AG04450 (cell line): ENCODE data around the gene KYAT1. TPM values are rescaled to one million over a fixed set of nuclear protein-coding genes. Genes with fewer than 3 reads are reported as not detected.
A peak's percentile ranks its signal among the peaks of the same experiment; 100 is the strongest.
"Not testable (repeated sequence)": the region's sequence is repeated elsewhere in the genome, so short reads cannot be mapped to it uniquely, and the experiment has no call there.

ENCODE experiments used
- CTCF ChIA-PET: fragments of 300-600, 350-600 bp; formaldehyde crosslinking; extraction: SDS; loops from one replicate; lab custom pipeline; 2022; ENCODE audit warnings: antibody characterized with exemption, inconsistent platforms; lab: Charles Lee
- POLR2A ChIA-PET: fragments of 350-600 bp; formaldehyde crosslinking; extraction: SDS; loops from one replicate; lab custom pipeline; 2021; ENCODE audit warnings: antibody characterized with exemption, inconsistent platforms; lab: Yijun Ruan, JAX
- DNase-seq: peaks from one replicate; pipeline ENCODE4 v3.0.0-alpha.2; 2011; ENCODE audit warnings: low read depth, low spot score
- H3K27ac ChIP-seq: one replicate; pipeline ENCODE4 v1.5.1; 2012; ENCODE audit warnings: low read depth, low read length, control low read depth
- H3K27me3 ChIP-seq: one replicate; pipeline ENCODE4 v1.6.0; 2012; ENCODE audit warnings: low read length; ENCODE audit not compliant: control insufficient read depth, insufficient read depth
- H3K4me3 ChIP-seq: 2 replicates; pipeline ENCODE4 v1.5.1; 2011; ENCODE audit warnings: mild to moderate bottlenecking, low read depth, low read length, control low read depth
- H3K9me3 ChIP-seq: 2 replicates; pipeline ENCODE4 v1.5.1; 2012; ENCODE audit warnings: low read length; ENCODE audit not compliant: control insufficient read depth, insufficient read depth
- CTCF ChIP-seq: IDR thresholded peaks from 2 replicates; pipeline ENCODE4 v1.5.1; 2011; ENCODE audit warnings: low read depth, low read length, control low read depth, inconsistent platforms
- polyA plus RNA-seq: library from polyadenylated mRNA; depleted of rRNA; stranded (reverse); fragments of >200 nt; gene quantifications from 2 replicates; pipeline ENCODE4 v1.2.3, GENCODE V29; 2011

Gene KYAT1
- polyA plus RNA-seq, 1 experiment = 5.2 TPM

DNA sequence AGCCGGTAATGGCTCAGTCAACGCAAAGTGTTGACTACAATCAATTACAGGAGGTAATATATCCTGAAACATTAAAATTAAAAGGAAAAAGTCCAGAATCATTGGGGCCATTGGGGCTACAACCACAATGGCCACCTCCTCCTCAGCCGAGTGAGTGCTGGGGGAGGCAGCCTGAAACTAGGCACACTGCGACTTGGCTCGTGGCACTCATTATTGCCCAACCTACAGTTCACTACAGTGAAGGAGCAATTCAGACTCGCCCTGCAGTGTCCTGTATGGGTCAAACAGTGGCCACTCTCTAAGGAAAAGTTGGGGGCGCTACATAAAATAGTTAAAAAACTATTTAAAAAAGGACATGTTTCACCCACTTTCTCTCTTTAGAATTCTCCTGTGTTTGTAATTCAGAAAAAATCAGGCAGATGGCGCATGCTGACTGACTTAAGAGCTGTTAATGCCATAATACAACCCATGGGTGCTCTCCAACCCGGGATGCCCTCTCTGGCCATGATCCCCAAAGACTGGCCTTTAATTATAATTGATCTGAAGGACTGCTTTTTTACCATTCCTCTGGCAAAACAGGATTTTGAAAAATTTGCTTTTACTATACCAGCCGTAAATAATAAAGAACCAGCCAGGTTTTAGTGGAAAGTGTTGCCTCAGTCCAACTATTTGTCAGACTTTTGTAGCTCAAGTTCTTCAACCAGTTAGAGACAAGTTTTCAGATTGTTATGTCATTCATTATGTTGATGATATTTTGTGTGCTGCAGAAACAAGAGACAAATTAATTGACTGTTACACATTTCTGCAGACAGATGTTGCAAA lies 29.8 kb downstream of the KYAT1 start:
- POLR2A ChIA-PET = interaction anchor here (1.2 kb wide), 1 partner anchor 96 kb away, joined by 3 read pairs; no protein-coding TSS in a partner anchor
- H3K4me3 ChIP-seq, DNase-seq, H3K27ac ChIP-seq, H3K27me3 ChIP-seq: not testable (repeated sequence)
- TF ChIP-seq CTCF = peak; percentile 40
- peaks cover 15% of the 10 kb centered on the region for H3K9me3 ChIP-seq
- CTCF ChIA-PET = interaction anchor here (0.5 to 1.8 kb wide), 4 partner anchors 10 to 932 kb away, joined by 3 to 10 read pairs (median 6); no protein-coding TSS in a partner anchor

- POLR2A ChIA-PET, H3K27me3 ChIP-seq, H3K4me3 ChIP-seq, DNase-seq, H3K27ac ChIP-seq: not testable (repeated sequence)
- H3K9me3 ChIP-seq = peaks cover 15% of the 10 kb centered on the region
- CTCF ChIA-PET = interaction anchor here (1.8 kb wide), 1 partner anchor 78 kb away, joined by 10 read pairs; no protein-coding TSS in a partner anchor
Measured at GRCh38 chr9:128851024-128851423, 30.7 kb downstream of the KYAT1 start.

- peaks cover 15% of the 10 kb centered on the region for H3K9me3 ChIP-seq
- no peak overlapping the region for H3K4me3 ChIP-seq
- CTCF ChIA-PET = interaction anchor here (0.7 kb wide), 1 partner anchor 43 kb away, joined by 3 read pairs; no protein-coding TSS in a partner anchor
- DNase-seq = no peak
- POLR2A ChIA-PET = no interaction called here
- no peak overlapping the region for H3K27ac ChIP-seq
- no peak for TF ChIP-seq CTCF
- H3K27me3 ChIP-seq = no peaks in the 10 kb centered on the region
Measured at GRCh38 chr9:128847803-128848202, 33.9 kb downstream of the KYAT1 start.

DNA sequence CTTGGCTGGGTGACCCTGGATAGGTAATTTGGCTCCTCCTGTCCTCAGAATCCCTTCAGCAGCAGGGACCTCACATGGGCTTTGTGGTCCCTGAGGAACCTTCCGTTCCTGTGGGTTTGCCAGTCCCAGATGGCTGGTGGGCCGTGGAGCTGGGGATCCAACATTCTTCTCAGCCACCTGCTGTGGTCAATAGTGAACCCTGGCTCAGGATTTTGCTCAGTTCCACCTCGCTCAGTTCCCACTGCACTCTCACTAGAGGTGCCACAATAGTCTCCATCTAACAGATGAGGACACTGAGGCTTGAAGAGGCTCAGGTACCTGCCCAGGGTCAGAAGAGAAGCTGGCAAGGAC lies 35.1 kb downstream of the KYAT1 start:
- TF ChIP-seq CTCF = no peak
- ChIA-PET POLR2A (no interaction called here), CTCF (interaction anchor here (0.7 to 0.8 kb wide), 2 partner anchors 29 to 81 kb away, joined by 4 to 7 read pairs; partner anchors contain the start of gene ENDOG)
- peaks cover 13% of the 10 kb centered on the region for H3K9me3 ChIP-seq
- DNase-seq = no peak
- H3K4me3 ChIP-seq = no peak overlapping the region
- H3K27ac ChIP-seq = no peak overlapping the region
- no peaks in the 10 kb centered on the region for H3K27me3 ChIP-seq

DNA sequence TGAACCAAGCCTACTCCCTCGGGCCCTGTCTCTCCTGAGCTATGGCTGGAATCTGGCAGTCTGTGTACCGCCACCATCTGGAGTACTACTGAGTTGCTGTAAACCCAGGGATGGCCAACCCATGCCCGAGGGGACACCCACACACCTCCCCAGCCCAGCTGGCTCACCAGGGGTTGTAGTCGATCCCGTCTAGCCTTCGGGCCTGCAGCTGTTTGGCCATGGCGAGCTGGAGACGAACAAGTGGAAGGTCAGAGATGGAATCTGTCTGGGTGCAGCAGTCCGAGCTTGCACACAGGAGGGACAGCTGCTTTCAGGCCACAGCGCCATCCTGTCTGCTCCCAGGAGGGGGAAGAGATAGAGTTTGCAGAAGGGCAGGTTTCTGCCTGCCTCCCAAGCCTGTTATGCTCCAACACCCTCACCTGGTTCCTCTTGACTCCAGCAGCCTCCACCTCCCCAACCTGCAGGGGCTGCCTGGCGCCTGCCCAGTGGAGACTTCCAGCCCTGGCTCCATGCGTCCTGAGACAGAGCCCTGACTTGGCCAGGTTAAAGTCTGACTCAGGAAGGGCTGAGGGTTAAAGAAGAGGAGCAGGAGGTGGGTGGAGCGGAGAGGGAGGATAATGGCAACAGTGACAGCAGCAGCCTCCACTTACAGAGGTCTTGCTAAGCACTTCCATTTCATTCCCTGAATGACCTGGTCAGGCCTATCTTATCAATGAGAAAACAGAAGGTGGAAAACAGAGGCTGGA lies 36.4 kb downstream of the KYAT1 start:
- Histone ChIP-seq H3K4me3 (no peak overlapping the region), H3K27ac (no peak overlapping the region), H3K27me3 (no peaks in the 10 kb centered on the region), H3K9me3 (peaks cover 4% of the 10 kb centered on the region)
- POLR2A ChIA-PET = interaction anchor here (0.6 kb wide), 1 partner anchor 475 kb away, joined by 3 read pairs; no protein-coding TSS in a partner anchor
- no peak for TF ChIP-seq CTCF
- no peak for DNase-seq
- CTCF ChIA-PET = interaction anchor here (1.1 to 1.3 kb wide), 2 partner anchors 28 to 183 kb away, joined by 3 to 6 read pairs; partner anchors contain the start of gene SH3GLB2

DNA sequence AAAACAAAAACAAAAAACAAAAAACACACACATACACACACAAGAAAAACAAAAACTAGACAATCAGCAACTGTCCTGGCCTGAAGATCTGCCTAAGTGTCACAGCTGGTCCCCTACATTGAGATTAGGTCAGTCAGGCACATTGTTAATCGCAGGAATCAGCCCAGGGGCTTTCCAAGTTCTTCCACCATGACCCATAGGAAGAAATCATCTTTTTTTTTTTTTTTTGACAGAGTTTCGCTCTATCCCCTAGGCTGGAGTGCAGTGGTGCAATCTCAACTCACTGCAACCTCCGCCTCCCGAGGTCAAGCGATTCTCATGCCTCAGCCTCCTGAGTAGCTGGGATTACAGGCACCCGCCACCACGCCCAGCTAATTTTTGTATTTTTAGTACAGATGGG lies 38.6 kb downstream of the KYAT1 start:
- POLR2A ChIA-PET = not testable (repeated sequence)

More for the DNA sequence above, 38.6 kb downstream of the KYAT1 start:
- H3K9me3 ChIP-seq, CTCF ChIA-PET, H3K27me3 ChIP-seq, DNase-seq, H3K4me3 ChIP-seq, H3K27ac ChIP-seq: not testable (repeated sequence)
